Measurements from ENCODE around the gene PYHIN1. TPM values are rescaled to one million over a fixed set of nuclear protein-coding genes. Genes with fewer than 3 reads are reported as not detected.

Gene PYHIN1
- polyA plus RNA-seq, 1 of the 3 experiments (the other 2 are of a cell fraction): not detected

DNA sequence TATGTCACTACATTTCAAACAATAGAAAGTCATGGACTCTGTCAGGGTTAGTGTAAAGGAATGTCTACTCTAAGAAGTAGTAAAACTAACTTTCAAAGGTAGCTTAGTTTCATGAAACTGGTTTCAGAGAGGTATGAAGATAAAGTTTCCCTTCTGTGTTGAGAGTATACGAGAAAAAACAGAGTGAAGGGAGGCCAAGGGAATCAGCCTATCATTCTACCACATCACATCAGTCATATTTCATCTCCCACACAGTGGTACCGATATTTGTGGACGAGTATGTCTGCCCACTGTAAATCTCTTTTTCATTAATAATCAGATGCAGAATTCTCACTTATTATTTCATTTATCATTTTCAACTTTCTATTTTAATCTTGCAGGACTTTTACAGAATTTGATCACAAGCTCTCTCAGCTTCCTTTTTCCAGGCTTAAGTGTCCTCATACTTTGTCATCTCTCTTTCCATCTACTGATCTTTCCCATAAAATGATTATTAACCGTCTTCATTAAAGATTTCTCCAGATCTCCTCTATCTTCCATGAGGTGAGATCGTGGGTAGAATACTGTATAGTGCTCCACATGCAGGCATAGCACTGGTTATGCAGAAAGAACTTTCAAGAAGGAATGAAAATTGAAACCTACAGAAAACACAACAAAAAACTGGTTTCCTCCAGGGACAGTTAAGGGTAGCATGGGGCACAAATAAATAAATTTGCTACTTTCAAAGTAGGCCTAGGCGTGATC, 66.9 kb downstream of the PYHIN1 start:
- Histone ChIP-seq H3K4me2 (peak overlapping the region; percentile 85), H3K27ac (ENCODE audit: low read depth in 2 of 2, low read length in 1 of 2) (no peak overlapping the region), H3K79me2 (ENCODE audit: insufficient read depth) (no peaks in the 10 kb centered on the region), H3K4me3 (ENCODE audit: low read depth in 2 of 2, low read length in 1 of 2) (peak overlapping the region; percentile 55 to 71; a peak in 3 of 4 replicates), H3K9me2 (no peaks in the 10 kb centered on the region), H3K4me1 (ENCODE audit: control insufficient read depth in 1 of 2, insufficient read depth in 2 of 2, low read depth in 1 of 2, low read length in 1 of 2) (peaks cover 0 to 6% of the 10 kb centered on the region in 2 experiments; a peak in 3 of 4 replicates), H3K9me3 (no peaks in the 10 kb centered on the region), H3K9ac (no peak overlapping the region), H3F3A (replicated peaks; ENCODE audit: insufficient read depth) (peaks cover 11% of the 10 kb centered on the region), H3K27me3 (ENCODE audit: insufficient read depth) (no peaks in the 10 kb centered on the region), H3K36me3 (replicated peaks in 1 of 2; ENCODE audit: control insufficient read depth in 1 of 2, insufficient read depth in 2 of 2, low read length in 1 of 2) (no peaks in the 10 kb centered on the region), H2AFZ (ENCODE audit: low read depth) (peak overlapping the region; percentile 96), H4K20me1 (ENCODE audit: insufficient read depth) (no peaks in the 10 kb centered on the region)
- TF ChIP-seq, protein P1, sequence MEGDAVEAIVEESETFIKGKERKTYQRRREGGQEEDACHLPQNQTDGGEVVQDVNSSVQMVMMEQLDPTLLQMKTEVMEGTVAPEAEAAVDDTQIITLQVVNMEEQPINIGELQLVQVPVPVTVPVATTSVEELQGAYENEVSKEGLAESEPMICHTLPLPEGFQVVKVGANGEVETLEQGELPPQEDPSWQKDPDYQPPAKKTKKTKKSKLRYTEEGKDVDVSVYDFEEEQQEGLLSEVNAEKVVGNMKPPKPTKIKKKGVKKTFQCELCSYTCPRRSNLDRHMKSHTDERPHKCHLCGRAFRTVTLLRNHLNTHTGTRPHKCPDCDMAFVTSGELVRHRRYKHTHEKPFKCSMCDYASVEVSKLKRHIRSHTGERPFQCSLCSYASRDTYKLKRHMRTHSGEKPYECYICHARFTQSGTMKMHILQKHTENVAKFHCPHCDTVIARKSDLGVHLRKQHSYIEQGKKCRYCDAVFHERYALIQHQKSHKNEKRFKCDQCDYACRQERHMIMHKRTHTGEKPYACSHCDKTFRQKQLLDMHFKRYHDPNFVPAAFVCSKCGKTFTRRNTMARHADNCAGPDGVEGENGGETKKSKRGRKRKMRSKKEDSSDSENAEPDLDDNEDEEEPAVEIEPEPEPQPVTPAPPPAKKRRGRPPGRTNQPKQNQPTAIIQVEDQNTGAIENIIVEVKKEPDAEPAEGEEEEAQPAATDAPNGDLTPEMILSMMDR (IDR thresholded peaks at IDR 0.05): no peak
- TF ChIP-seq EP300 (IDR thresholded peaks at IDR 0.05; ENCODE audit: borderline replicate concordance in 1 of 2, low read depth in 1 of 2, low read length in 1 of 2): no peak
- no peak for TF ChIP-seq SMC3 (IDR thresholded peaks at IDR 0.05; ENCODE audit: low read depth, low read length)
- TF ChIP-seq NRF1 (IDR thresholded peaks at IDR 0.05; ENCODE audit: low read depth, low read length): no peak
- TF ChIP-seq NFIC (IDR thresholded peaks at IDR 0.05; ENCODE audit: borderline replicate concordance): no peak
- TF ChIP-seq, protein P2, sequence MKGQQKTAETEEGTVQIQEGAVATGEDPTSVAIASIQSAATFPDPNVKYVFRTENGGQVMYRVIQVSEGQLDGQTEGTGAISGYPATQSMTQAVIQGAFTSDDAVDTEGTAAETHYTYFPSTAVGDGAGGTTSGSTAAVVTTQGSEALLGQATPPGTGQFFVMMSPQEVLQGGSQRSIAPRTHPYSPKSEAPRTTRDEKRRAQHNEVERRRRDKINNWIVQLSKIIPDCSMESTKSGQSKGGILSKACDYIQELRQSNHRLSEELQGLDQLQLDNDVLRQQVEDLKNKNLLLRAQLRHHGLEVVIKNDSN (IDR thresholded peaks at IDR 0.05; ENCODE audit: borderline replicate concordance, low read depth): no peak
- TF ChIP-seq, protein P3, sequence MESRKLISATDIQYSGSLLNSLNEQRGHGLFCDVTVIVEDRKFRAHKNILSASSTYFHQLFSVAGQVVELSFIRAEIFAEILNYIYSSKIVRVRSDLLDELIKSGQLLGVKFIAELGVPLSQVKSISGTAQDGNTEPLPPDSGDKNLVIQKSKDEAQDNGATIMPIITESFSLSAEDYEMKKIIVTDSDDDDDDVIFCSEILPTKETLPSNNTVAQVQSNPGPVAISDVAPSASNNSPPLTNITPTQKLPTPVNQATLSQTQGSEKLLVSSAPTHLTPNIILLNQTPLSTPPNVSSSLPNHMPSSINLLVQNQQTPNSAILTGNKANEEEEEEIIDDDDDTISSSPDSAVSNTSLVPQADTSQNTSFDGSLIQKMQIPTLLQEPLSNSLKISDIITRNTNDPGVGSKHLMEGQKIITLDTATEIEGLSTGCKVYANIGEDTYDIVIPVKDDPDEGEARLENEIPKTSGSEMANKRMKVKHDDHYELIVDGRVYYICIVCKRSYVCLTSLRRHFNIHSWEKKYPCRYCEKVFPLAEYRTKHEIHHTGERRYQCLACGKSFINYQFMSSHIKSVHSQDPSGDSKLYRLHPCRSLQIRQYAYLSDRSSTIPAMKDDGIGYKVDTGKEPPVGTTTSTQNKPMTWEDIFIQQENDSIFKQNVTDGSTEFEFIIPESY (IDR thresholded peaks at IDR 0.05; ENCODE audit: borderline replicate concordance, low read depth): no peak
- no peak for TF ChIP-seq SIN3A (IDR thresholded peaks at IDR 0.05; ENCODE audit: borderline replicate concordance, low read depth, low read length)
- TF ChIP-seq FOXJ3 (CRISPR knock-in tag; IDR thresholded peaks at IDR 0.05): no peak
- TF ChIP-seq EZH2phosphoT487 (IDR thresholded peaks at IDR 0.05; ENCODE audit: borderline replicate concordance, low read depth): no peak
- TF ChIP-seq MXI1 (IDR thresholded peaks at IDR 0.05; ENCODE audit: low read depth, low read length): no peak
- TF ChIP-seq, protein P4, sequence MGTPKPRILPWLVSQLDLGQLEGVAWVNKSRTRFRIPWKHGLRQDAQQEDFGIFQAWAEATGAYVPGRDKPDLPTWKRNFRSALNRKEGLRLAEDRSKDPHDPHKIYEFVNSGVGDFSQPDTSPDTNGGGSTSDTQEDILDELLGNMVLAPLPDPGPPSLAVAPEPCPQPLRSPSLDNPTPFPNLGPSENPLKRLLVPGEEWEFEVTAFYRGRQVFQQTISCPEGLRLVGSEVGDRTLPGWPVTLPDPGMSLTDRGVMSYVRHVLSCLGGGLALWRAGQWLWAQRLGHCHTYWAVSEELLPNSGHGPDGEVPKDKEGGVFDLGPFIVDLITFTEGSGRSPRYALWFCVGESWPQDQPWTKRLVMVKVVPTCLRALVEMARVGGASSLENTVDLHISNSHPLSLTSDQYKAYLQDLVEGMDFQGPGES (IDR thresholded peaks at IDR 0.05; ENCODE audit: low read depth, low read length): no peak
- no peak for TF ChIP-seq TAF1 (IDR thresholded peaks at IDR 0.05; ENCODE audit: borderline replicate concordance, low read depth, low read length)
- DNase-seq: no peak
- POLR2A ChIA-PET: no interaction called here
- CTCF ChIA-PET: interaction anchor here (0.7 to 1.7 kb wide), 15 partner anchors 8 to 794 kb away, joined by 3 to 20 read pairs (median 4); partner anchors contain the start of genes AIM2 and IFI16
- WGBS (ENCODE audit: low lambda C conversion rate): 26% methylated on average over 6 of the region's 6 CpGs

All from SK-N-SH (cell line).